ENCODE measurements around the gene G6PC2. TPM values are rescaled to one million over a fixed set of nuclear protein-coding genes. Genes with fewer than 3 reads are reported as not detected.

The G6PC2 gene
- total and polyA plus RNA-seq, 12 donors, result 0.07 to 0.15 (median 0.11) TPM; not detected in 9

GRCh38 chr2:168955321-168955720, 54.2 kb downstream of the G6PC2 start:
- intact Hi-C loops (cut with DNase I), result no loop called here

GRCh38 chr2:168956392-168956791, 55.3 kb downstream of the G6PC2 start:
- intact Hi-C loops (cut with DNase I), result no loop called here
- no peaks in the 10 kb centered on the region for H3K36me3 ChIP-seq
- no peak overlapping the region for H3K27ac ChIP-seq
- H3K4me3 ChIP-seq, result no peak overlapping the region
- peaks cover 0 to 4% (median 0%) of the 10 kb centered on the region in 7 donors for H3K27me3 ChIP-seq
- no peak for DNase-seq
- H3K4me1 ChIP-seq, result no peaks in the 10 kb centered on the region
- 88 to 95% methylated on average over 2 of the region's 2 CpGs for WGBS, 2 donors
- ATAC-seq, result no peak
- peaks cover 0 to 29% (median 2%) of the 10 kb centered on the region in 11 donors for H3K9me3 ChIP-seq
- no peak for TF ChIP-seq CTCF (IDR thresholded peaks at IDR 0.05)

More at GRCh38 chr2:168955321-168955720, 54.2 kb downstream of the G6PC2 start:
- Histone ChIP-seq H3K4me1 (no peaks in the 10 kb centered on the region), H3K9me3 (peaks cover 0 to 29% (median 2%) of the 10 kb centered on the region in 11 donors), H3K36me3 (no peaks in the 10 kb centered on the region), H3K27me3 (peaks cover 0 to 4% (median 0%) of the 10 kb centered on the region in 7 donors), H3K4me3 (no peak overlapping the region), H3K27ac (no peak overlapping the region)
- no peak for ATAC-seq
- no peak for DNase-seq
- TF ChIP-seq CTCF (IDR thresholded peaks at IDR 0.05), result no peak
- WGBS, 2 donors, result 86 to 90% methylated on average over 4 of the region's 4 CpGs

Other genes starting within 250 kb of the G6PC2 start
- gene NOSTRIN, start 98.7 kb upstream of the G6PC2 start, total RNA-seq, result 10 to 100 TPM in 7 of 10 donors, 1 to 10 TPM in 3; 5.0 to 22.1 (median 12.2) TPM
- 10 to 100 TPM; 11.6 to 44.6 TPM for gene NOSTRIN, start 98.7 kb upstream of the G6PC2 start, polyA plus RNA-seq
- 1 to 10 TPM in 1 of 10 donors, under 1 TPM in 5, not detected in 4; 0.17 to 3.7 (median 0.50) TPM for gene SPC25, start 10.9 kb upstream of the G6PC2 start, total RNA-seq
- under 1 TPM in 1 of 2 donors, not detected in 1; 0.10 TPM for gene SPC25, start 10.9 kb upstream of the G6PC2 start, polyA plus RNA-seq
- under 1 TPM in 3 of 10 donors, not detected in 7; 0.05 to 0.23 (median 0.06) TPM for gene ABCB11, start 130.0 kb downstream of the G6PC2 start, total RNA-seq
- gene ABCB11, start 130.0 kb downstream of the G6PC2 start, polyA plus RNA-seq, result under 1 TPM; 0.01 to 0.07 TPM
- 10 to 100 TPM in 1 of 10 donors, 1 to 10 TPM in 5, under 1 TPM in 4; 0.17 to 10.4 (median 1.5) TPM for gene DHRS9, start 168.3 kb downstream of the G6PC2 start, total RNA-seq
- 10 to 100 TPM in 1 of 2 donors, under 1 TPM in 1; 0.73 to 10.4 TPM for gene DHRS9, start 168.3 kb downstream of the G6PC2 start, polyA plus RNA-seq

Data from heart right ventricle (tissue), 16 donors.